Hypothalamus (tissue), 51 donors: ENCODE results near the gene SUB1.
"Not testable (repeated sequence)": the region's sequence is repeated elsewhere in the genome, so short reads cannot be mapped to it uniquely, and the experiment has no call there.

Source experiments
- DNase-seq, 51 donors: peaks; one replicate each; lab custom pipeline; 2025; lab: John Stamatoyannopoulos, UW

The SUB1 gene

DNA sequence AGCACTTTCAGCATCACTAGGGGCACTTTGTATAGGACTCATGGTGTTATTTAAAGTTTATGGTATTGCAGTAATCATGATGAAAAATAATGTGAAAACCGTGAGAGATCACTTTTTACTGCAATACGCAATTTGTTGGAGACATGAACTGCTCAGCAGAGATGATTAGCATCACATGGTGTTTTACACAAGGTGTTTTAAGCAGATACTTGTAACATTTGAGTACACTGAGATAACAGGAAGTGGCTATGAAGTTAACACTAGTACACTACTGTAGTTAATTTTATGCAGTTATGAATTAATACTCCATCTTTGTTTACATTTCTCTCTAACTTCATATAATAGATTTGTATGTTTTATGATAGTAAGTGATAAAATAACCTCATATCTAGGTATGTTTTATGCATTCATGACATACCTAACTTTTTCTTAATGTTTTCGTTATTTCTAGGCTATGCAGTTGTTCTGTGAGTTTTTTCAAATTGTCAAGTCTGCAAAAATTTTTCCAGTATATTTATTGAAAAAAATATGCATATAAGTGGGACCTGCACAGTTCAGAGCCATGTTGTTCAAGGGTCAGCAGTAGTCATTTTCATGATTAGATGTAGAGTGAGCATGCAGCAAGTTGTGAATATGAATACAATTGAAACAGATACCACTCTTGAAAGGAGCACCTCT is 13.0 kb downstream of the SUB1 start:
- no peak for DNase-seq

DNA sequence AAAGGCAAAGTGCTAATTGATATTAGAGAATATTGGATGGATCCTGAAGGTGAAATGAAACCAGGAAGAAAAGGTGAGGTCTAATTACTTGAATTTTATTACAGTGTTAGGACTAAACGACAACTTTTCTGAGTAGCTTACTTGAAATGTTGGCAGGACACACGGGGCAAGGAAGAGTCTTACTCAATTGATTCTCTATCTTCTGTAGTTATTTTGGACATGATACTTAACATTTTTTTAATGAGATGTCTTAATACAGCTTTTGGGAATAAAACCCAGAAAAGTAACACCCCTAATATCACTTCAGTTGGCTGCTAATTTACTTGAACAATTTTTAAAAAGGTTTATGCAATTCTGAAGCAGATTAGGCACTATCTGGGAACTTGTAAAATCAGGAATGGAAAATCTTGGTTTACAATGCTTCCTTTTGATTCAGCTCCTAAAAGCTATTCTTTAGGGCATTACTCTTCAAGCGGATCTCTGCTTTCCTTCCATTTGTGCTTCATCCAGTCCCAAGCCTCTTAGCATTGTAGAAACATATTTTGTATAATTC is 13.7 kb downstream of the SUB1 start:
- no peak for DNase-seq

- DNase-seq, result peak in 1 of 51 donors; percentile 9
These were observed 14.8 kb downstream of the SUB1 start for GRCh38 chr5:32600054-32600622.

- no peak for DNase-seq
These were observed 16.4 kb downstream of the SUB1 start for GRCh38 chr5:32601623-32602295.

DNA sequence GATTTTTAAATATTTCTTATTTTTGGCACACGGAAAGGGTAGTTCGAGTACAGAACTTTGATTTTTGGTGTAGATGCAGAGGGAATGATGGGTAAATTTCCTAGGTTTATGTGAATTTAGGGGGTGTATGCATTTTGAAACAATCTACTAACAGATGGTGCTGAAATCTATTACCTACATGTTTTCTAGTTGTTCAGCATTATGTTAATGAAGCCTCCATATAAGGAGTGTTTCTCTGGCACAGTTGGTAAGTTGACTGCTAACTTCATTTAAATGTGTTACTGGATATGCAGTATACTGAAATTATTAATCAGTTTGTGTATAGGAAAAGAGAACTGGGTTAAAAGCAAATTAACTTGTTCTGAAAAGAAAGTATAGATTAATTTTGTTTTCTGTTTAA is 17.5 kb downstream of the SUB1 start:
- no peak for DNase-seq

GRCh38 chr5:32604800-32605765 is 19.7 kb downstream of the SUB1 start:
- DNase-seq, result no peak

GRCh38 chr5:32605766-32606152 is 20.4 kb downstream of the SUB1 start:
- no peak for DNase-seq

DNA sequence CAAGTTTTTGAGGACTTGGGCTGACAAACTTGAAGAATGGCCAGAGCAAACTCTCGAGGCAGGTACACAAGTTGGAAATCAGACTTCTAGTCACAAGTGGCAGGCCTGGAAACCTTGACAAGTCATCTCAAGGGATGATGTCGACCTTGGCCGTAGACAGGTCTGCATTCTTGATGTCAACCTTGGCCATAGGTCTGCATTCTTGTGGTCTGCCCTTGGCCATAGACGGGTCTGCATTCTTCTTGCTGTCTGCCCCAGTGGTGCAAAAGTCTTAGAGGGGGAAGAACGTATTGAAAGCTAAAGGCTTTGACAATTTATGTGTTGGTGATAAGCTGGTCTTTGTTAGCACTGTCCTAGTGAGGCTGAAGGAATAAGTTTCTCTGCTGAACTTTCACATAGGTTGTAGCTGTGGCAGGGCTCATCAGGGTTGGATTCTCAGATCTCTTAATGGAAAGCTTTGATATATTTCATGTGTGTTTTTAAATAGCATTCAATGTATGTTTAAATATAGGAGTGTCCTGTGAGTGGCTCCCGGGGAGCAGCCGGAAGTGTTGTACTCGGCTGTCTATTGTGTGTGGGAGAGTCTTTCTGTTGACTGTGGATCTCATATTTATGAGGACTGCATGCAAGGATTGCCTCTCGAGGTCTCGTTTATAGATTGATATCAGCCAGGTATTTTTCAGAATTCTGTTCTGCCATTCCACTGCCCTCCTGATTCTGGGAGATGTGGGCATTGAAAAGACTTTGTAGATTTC is 27.0 kb downstream of the SUB1 start:
- no peak for DNase-seq

DNA sequence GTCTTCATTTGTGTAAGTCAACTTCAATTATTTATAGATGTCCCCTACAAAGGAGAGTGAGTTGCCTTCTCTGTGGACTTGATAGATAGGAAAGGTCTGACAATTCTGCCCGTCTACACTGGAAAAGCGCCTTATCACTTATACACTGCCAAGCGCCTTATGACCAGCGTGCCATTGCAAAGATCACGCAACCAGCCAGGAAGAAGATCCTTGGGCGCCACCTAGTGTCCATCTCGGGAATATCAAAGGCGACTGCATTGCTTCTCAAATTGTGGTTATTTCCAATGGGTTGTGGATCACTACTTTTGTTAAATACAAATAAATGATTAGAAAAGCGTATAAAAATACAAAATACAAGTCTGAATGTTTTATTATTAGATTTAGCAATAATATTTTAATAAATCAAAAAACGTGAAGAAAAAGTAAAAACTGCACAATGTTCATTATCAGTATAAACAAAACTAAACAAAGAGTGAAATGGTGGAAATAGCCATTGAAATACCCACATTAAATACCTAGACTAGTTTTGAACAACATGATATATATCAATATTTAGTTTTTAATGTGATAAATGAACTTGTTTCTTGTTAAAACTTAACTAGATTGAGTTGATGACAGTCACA is 27.8 kb downstream of the SUB1 start:
- peak in 50 of 51 donors; percentile 3 to 91 (median 60) for DNase-seq

DNA sequence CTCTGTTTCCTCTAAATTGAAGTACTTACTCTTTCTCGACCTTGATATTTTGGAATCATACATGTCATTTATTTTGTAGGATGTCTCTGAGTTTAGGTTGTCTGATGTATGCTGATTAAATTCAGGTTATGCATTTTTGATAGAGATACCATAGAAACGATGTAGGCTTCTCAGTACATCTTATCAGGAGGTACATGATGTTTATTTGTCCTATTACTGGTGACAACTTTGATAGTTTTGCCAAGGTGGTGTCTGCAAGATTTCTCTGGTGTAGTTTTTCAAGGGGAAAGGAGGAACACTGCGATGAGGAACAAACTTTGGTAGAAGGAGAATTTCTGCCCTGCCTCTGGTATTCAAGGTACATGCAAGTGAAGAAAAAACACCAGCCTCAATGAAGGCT is 29.9 kb downstream of the SUB1 start:
- no peak for DNase-seq

GRCh38 chr5:32618962-32619361 is 33.6 kb downstream of the SUB1 start:
- no peak for DNase-seq

DNA sequence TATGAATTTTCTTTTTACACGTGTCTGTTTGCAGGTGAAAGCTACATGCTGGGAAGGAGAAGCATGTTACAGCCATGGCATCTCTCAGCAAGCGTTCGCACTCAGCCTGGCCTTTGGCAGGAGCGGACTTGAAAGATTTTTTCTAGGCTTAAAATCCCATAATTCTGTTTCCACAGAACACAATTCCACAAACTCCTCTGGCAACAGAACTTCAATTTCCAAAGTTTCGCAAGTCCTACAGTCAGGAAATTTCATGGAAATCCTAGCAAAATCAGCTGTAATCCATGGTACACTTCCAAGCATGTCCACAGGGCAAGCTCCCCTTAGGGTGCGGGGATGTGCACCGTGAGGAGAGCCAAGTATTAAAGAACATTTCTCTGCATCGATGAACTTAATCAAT is 35.9 kb downstream of the SUB1 start:
- no peak for DNase-seq

DNA sequence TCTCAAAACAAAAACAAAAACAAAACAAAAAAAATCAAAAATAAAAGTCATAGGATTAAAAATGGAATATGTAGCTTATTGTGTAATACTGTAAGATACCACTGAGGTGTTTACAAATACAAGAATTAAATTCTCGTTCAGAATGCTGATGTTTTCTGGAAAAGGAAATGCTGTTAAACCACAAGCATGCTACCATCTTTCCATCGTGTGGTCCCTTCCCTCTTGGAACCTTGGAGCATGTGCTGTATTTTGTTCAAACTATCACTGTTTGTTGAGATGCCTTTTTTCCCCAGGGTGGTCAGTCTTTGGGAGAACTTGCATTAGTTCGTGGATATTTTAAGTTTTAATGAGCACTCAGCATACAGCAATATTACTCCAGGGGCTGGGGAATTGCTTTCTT is 39.7 kb downstream of the SUB1 start:
- DNase-seq, result no peak

DNA sequence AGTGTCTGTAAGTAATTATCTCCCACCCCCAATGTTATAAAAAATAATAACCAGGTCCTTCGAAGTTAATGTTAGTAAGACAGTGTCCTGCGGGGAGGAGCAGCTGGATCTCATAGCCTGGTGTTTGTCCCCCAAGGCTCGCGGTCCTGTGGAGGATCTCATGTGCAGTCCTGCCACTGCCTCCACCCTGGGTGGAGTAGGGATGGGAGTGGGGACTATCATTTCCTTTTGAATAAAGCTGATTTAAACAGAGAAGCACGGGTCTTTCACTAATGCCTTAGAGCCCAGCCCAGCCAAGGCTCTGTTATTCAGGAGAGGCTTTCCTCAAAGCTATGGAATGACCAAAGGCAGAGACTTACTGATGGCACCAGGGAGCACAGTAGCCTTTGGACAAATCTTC is 40.2 kb downstream of the SUB1 start:
- DNase-seq, result no peak

- no peak for DNase-seq
These were observed 42.0 kb downstream of the SUB1 start for GRCh38 chr5:32627219-32627870.

- no peak for DNase-seq
These were observed 42.9 kb downstream of the SUB1 start for GRCh38 chr5:32628049-32628844.

DNA sequence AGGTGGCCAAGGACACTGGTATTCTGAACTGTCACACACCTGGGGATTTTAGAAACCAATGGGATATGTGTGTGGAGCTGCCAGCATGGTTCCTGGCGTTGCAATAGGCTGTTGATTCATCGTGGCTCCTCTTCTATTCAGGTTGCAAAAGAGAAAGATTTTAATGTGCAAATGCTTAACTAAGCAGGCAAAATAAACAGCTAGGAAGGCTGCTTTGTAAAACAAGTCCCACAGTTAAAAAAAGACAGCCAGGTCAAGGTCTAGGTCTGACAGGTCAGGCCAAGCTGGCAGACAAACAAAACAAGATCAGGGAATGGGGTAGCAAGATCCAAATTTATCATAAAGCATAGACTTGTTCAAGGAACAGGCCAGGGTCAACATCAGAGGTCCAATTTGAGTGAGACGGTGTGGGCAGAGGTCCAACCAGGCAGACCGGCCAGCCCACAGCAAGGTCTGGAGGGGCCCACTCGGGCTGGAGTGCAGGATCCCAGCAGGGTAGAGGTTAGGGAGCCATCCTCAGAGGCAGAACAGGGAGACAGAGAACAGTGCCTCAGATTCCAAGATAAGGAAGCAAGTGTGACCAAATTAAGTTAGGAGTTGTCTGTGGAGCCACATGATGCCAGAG is 45.6 kb downstream of the SUB1 start:
- DNase-seq, result no peak

DNA sequence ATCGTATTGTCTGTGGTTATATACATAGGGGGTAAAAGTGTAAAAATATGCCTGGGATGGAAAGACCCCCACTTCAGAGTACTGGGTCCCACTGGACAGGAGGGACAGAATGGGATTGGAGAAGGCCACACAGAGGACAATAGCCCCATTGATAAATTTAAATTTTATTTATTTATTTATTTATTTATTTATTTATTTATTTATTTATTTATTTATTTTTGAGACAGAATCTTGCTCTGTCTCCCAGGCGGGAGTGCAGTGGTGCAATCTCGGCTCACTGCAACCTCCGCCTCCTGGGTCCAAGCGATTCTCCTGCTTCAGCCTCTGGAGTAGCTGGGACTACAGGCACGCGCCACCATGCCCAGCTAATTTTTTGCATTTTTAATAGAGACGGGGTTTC is 47.7 kb downstream of the SUB1 start:
- not testable (repeated sequence) for DNase-seq
